Effector memory CD8-positive, alpha-beta T cell (primary cell): ENCODE data around the gene C20orf141.
A peak's percentile ranks its signal among the peaks of the same experiment; 100 is the strongest.
"Not testable (repeated sequence)": the region's sequence is repeated elsewhere in the genome, so short reads cannot be mapped to it uniquely, and the experiment has no call there.

Experiments used
- ATAC-seq: fragments of 150-1000 bp; cut with Tn5 transposase; replicated peaks from 2 replicates; pipeline ENCODE4 v1.10.0; 2021; ENCODE audit warnings: mild to moderate bottlenecking, moderate library complexity
- DNase-seq, 3 experiments: peaks; one replicate each; pipeline ENCODE4 v3.0.0; 2021
- H3K27ac Mint-ChIP-seq, 2 donors: one replicate each; pipeline ENCODE4 v1.8.0; 2022; ENCODE audit warnings: mild to moderate bottlenecking in 2 of 2, mixed read lengths in 2 of 2, moderate library complexity in 2 of 2
- H3K27me3 Mint-ChIP-seq, 2 donors: one replicate each; pipeline ENCODE4 v1.8.0; 2022; ENCODE audit warnings: mixed read lengths in 2 of 2
- H3K36me3 Mint-ChIP-seq: one replicate; pipeline ENCODE4 v1.8.0; 2022; ENCODE audit warnings: mild to moderate bottlenecking, moderate library complexity, mixed read lengths; ENCODE audit not compliant: insufficient read depth
- H3K4me1 Mint-ChIP-seq, 2 donors: one replicate each; pipeline ENCODE4 v1.8.0; 2022; ENCODE audit warnings: low read depth in 2 of 2, mixed read lengths in 2 of 2
- H3K4me3 Mint-ChIP-seq, 2 donors: one replicate each; pipeline ENCODE4 v1.8.0; 2022; ENCODE audit warnings: mild to moderate bottlenecking in 2 of 2, mixed read lengths in 2 of 2, moderate library complexity in 2 of 2
- H3K9me3 Mint-ChIP-seq, 2 donors: one replicate each; pipeline ENCODE4 v1.8.0; 2022; ENCODE audit warnings: mixed read lengths in 2 of 2
- total RNA-seq, 9 experiments: gene quantifications; one replicate each; lab custom pipeline; 2026; lab: John Stamatoyannopoulos, UW

C20orf141 gene
- 0 reads per million in 9 experiments for total RNA-seq

GRCh38 chr20:2814587-2815051, at the start of gene C20orf141:
Gene C20orf141 (plus strand): TSS chr20:2814987. CDS start chr20:2815185, 198 bp downstream.
- Mint-ChIP-seq H3K27me3 (peaks cover 28 to 46% of the 10 kb centered on the region in 2 donors), H3K9me3 (no peaks in the 10 kb centered on the region), H3K4me3 (no peak within 1 kb of the TSS), H3K4me1 (peaks cover 4 to 7% of the 10 kb centered on the region in 2 donors), H3K36me3 (peaks cover 5% of the 10 kb centered on the region), H3K27ac (no peak within 1 kb of the TSS)
- DNase-seq (no peak), ATAC-seq (no peak)

- ATAC-seq (no peak), DNase-seq (no peak)
- H3K4me3 Mint-ChIP-seq, result no peak overlapping the region
- no peak overlapping the region for H3K27ac Mint-ChIP-seq
- H3K9me3 Mint-ChIP-seq, result no peaks in the 10 kb centered on the region
- no peaks in the 10 kb centered on the region for H3K36me3 Mint-ChIP-seq
- H3K4me1 Mint-ChIP-seq, result peaks cover 0 to 9% of the 10 kb centered on the region in 2 donors
- peaks cover 16 to 53% of the 10 kb centered on the region in 2 donors for H3K27me3 Mint-ChIP-seq
Observed at GRCh38 chr20:2767768-2768631, 46.8 kb upstream of the C20orf141 start.

- no peaks in the 10 kb centered on the region for H3K9me3 Mint-ChIP-seq
- peaks cover 16 to 50% of the 10 kb centered on the region in 2 donors for H3K27me3 Mint-ChIP-seq
- H3K4me3 Mint-ChIP-seq, result no peak overlapping the region
- ATAC-seq (no peak), DNase-seq (no peak)
- no peak overlapping the region for H3K27ac Mint-ChIP-seq
- no peaks in the 10 kb centered on the region for H3K36me3 Mint-ChIP-seq
- H3K4me1 Mint-ChIP-seq, result peaks cover 0 to 9% of the 10 kb centered on the region in 2 donors
Observed at GRCh38 chr20:2768632-2769015, 46.2 kb upstream of the C20orf141 start.

- not testable (repeated sequence) for H3K4me1 Mint-ChIP-seq, DNase-seq, H3K36me3 Mint-ChIP-seq, ATAC-seq, H3K4me3 Mint-ChIP-seq, H3K27ac Mint-ChIP-seq, H3K9me3 Mint-ChIP-seq
- peaks cover 21 to 47% of the 10 kb centered on the region in 2 donors for H3K27me3 Mint-ChIP-seq
Observed at GRCh38 chr20:2770091-2770490, 44.7 kb upstream of the C20orf141 start.

GRCh38 chr20:2771631-2772080, 43.1 kb upstream of the C20orf141 start:
- H3K36me3 Mint-ChIP-seq, result no peaks in the 10 kb centered on the region
- peaks cover 0 to 9% of the 10 kb centered on the region in 2 donors for H3K4me1 Mint-ChIP-seq
- peaks cover 25 to 50% of the 10 kb centered on the region in 2 donors for H3K27me3 Mint-ChIP-seq
- no peak overlapping the region for H3K27ac Mint-ChIP-seq
- ATAC-seq (peak; percentile 27), DNase-seq (no peak)
- peak overlapping the region; percentile 6 to 17 for H3K4me3 Mint-ChIP-seq
- H3K9me3 Mint-ChIP-seq, result no peaks in the 10 kb centered on the region

- Mint-ChIP-seq H3K4me1 (peaks cover 0 to 9% of the 10 kb centered on the region in 2 donors), H3K27me3 (peaks cover 24 to 48% of the 10 kb centered on the region in 2 donors), H3K4me3 (no peak overlapping the region), H3K27ac (no peak overlapping the region), H3K9me3 (no peaks in the 10 kb centered on the region), H3K36me3 (no peaks in the 10 kb centered on the region)
- DNase-seq (no peak), ATAC-seq (no peak)
Observed at GRCh38 chr20:2773812-2774211, 41.0 kb upstream of the C20orf141 start.

- DNase-seq, result no peak
- H3K4me3 Mint-ChIP-seq, result no peak overlapping the region
- H3K36me3 Mint-ChIP-seq, result no peaks in the 10 kb centered on the region
- no peak for ATAC-seq
- no peaks in the 10 kb centered on the region for H3K9me3 Mint-ChIP-seq
- peaks cover 30 to 41% of the 10 kb centered on the region in 2 donors for H3K27me3 Mint-ChIP-seq
- H3K27ac Mint-ChIP-seq, result no peak overlapping the region
- peaks cover 0 to 7% of the 10 kb centered on the region in 2 donors for H3K4me1 Mint-ChIP-seq
Observed at GRCh38 chr20:2775139-2775538, 39.6 kb upstream of the C20orf141 start.

- Mint-ChIP-seq H3K4me3 (no peak overlapping the region), H3K27ac (no peak overlapping the region), H3K4me1 (no peaks in the 10 kb centered on the region), H3K27me3 (peaks cover 41 to 54% of the 10 kb centered on the region in 2 donors), H3K36me3 (no peaks in the 10 kb centered on the region), H3K9me3 (no peaks in the 10 kb centered on the region)
- ATAC-seq, result no peak
- DNase-seq, result no peak
Observed at GRCh38 chr20:2778602-2779321, 36.0 kb upstream of the C20orf141 start.

- Mint-ChIP-seq H3K27ac (no peak overlapping the region), H3K4me3 (no peak overlapping the region), H3K27me3 (peaks cover 33 to 54% of the 10 kb centered on the region in 2 donors), H3K36me3 (no peaks in the 10 kb centered on the region), H3K9me3 (no peaks in the 10 kb centered on the region), H3K4me1 (no peaks in the 10 kb centered on the region)
- no peak for ATAC-seq
- no peak for DNase-seq
Observed at GRCh38 chr20:2780948-2781347, 33.8 kb upstream of the C20orf141 start.

- no peak for ATAC-seq
- Mint-ChIP-seq H3K4me3 (no peak overlapping the region), H3K27me3 (peaks cover 23 to 35% of the 10 kb centered on the region in 2 donors), H3K9me3 (no peaks in the 10 kb centered on the region), H3K27ac (no peak overlapping the region), H3K4me1 (no peaks in the 10 kb centered on the region), H3K36me3 (no peaks in the 10 kb centered on the region)
- no peak for DNase-seq
Observed at GRCh38 chr20:2783908-2784566, 30.8 kb upstream of the C20orf141 start.

- no peak for DNase-seq
- no peak for ATAC-seq
- peaks cover 0 to 2% of the 10 kb centered on the region in 2 donors for H3K4me1 Mint-ChIP-seq
- H3K36me3 Mint-ChIP-seq, result peaks cover 3% of the 10 kb centered on the region
- H3K27ac Mint-ChIP-seq, result no peak overlapping the region
- peaks cover 63 to 80% of the 10 kb centered on the region in 2 donors for H3K27me3 Mint-ChIP-seq
- no peak overlapping the region for H3K4me3 Mint-ChIP-seq
- H3K9me3 Mint-ChIP-seq, result no peaks in the 10 kb centered on the region
Observed at GRCh38 chr20:2793471-2793870, 21.3 kb upstream of the C20orf141 start.

GRCh38 chr20:2794202-2794748, 20.5 kb upstream of the C20orf141 start:
- Mint-ChIP-seq H3K27me3 (peaks cover 72 to 88% of the 10 kb centered on the region in 2 donors), H3K9me3 (no peaks in the 10 kb centered on the region), H3K4me3 (no peak overlapping the region), H3K4me1 (peaks cover under 1 to 2% of the 10 kb centered on the region in 2 donors), H3K36me3 (peaks cover 3% of the 10 kb centered on the region), H3K27ac (no peak overlapping the region)
- DNase-seq (no peak), ATAC-seq (no peak)
